ENCODE measurements around the gene BTN3A1.
"Not testable (repeated sequence)": the region's sequence is repeated elsewhere in the genome, so short reads cannot be mapped to it uniquely, and the experiment has no call there.

BTN3A1 gene

DNA sequence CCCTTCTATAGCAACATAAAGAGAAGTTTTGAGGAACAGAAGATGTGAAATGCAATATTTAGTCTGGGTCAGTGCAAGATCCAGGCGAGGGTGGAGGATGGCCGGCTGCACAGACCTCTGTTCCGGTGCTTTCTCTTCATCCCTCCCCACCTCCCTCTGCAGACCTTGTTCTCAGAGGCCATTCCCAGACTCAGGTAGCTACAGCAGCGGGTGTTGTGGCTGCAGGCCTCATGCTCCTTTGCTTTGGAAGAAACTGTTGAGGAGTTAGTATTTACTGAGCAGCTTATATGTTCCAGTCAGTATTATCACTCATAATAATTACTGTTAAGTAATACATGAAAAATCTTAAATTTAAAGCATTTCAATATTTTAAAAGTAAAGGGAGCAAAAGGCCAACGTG is 39.9 kb downstream of the BTN3A1 start:
- no peak for DNase-seq (ENCODE audit: low spot score)

GRCh38 chr6:26445934-26446667 is 44.0 kb downstream of the BTN3A1 start:
- DNase-seq (ENCODE audit: low spot score), result peak; percentile 69

- no peak for DNase-seq (ENCODE audit: low spot score)
Measured at GRCh38 chr6:26447257-26447656, 45.2 kb downstream of the BTN3A1 start.

- DNase-seq (ENCODE audit: low spot score), result no peak
Measured at GRCh38 chr6:26450240-26450639, 48.2 kb downstream of the BTN3A1 start.

DNA sequence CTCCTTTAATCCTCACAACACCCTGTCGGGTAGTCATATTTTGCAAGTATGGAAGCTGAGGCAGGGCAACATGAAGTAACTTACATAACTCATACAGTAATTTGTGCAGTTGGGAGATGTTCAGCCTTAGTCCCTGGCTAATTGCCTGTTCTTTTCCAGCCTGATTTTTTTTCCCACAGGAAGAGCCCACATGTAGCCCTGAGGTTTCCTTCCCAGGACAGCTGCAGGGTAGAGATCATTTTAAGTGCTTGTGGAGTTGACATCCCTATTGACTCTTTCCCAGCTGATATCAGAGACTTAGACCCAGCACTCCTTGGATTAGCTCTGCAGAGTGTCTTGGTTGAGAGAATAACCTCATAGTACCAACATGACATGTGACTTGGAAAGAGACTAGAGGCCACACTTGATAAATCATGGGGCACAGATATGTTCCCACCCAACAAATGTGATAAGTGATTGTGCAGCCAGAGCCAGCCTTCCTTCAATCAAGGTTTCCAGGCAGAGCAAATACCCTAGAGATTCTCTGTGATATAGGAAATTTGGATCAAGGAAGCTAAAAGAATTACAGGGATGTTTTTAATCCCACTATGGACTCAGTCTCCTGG is 50.7 kb downstream of the BTN3A1 start:
- DNase-seq (ENCODE audit: low spot score), result no peak

DNA sequence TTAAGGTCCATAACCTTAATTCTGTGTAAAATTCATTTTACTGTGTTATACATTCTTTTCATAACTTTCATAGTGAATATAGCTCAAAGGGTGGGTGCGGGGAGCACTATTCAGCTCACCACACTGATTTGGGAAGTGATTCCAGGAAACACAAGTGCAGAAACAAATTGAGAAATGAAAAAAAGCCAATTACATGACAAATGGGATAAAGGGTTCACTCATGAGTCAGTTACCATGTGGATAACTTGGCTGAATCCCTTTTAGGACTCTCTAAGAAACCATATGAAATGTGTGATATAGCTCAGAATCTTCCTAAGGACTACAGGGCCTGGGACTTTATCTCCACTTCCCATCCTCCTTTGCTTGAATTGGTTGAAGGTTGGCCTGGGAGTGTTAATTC is 52.6 kb downstream of the BTN3A1 start:
- DNase-seq (ENCODE audit: low spot score), result no peak

- no peak for DNase-seq (ENCODE audit: low spot score)
Measured at GRCh38 chr6:26455357-26455970, 53.4 kb downstream of the BTN3A1 start.

- DNase-seq (ENCODE audit: low spot score), result no peak
Measured at GRCh38 chr6:26457264-26457805, 55.3 kb downstream of the BTN3A1 start.

GRCh38 chr6:26457806-26458688 is 56.0 kb downstream of the BTN3A1 start, which contains the start of gene BTN2A1:
Gene BTN2A1 (plus strand): TSS chr6:26457955. CDS start chr6:26458637, 682 bp downstream.
- peak; percentile 90 for DNase-seq (ENCODE audit: low spot score)

- DNase-seq (ENCODE audit: low spot score), result no peak
Measured at GRCh38 chr6:26459023-26459810, 57.1 kb downstream of the BTN3A1 start.

- DNase-seq (ENCODE audit: low spot score), result not testable (repeated sequence)
Measured at GRCh38 chr6:26461353-26461752, 59.3 kb downstream of the BTN3A1 start.

DNA sequence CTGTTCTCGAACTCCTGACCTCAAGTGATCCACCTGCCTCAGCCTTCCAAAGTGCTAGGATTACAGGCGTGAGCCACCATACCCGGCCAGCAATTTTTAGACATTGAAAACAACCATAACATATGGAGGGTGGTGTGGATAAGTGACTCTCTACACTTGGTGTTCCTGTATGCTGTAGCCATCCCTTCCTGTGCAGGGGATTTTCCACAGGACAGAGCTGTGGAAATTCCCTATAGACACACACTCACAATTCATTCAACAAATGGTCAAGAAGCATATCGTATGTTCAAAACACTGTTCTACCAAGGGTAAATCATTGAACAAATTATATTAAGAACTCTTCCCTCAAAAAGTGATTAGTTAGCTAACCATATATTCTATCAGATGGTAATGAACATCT is 61.9 kb downstream of the BTN3A1 start:
- no peak for DNase-seq (ENCODE audit: low spot score)

DNA sequence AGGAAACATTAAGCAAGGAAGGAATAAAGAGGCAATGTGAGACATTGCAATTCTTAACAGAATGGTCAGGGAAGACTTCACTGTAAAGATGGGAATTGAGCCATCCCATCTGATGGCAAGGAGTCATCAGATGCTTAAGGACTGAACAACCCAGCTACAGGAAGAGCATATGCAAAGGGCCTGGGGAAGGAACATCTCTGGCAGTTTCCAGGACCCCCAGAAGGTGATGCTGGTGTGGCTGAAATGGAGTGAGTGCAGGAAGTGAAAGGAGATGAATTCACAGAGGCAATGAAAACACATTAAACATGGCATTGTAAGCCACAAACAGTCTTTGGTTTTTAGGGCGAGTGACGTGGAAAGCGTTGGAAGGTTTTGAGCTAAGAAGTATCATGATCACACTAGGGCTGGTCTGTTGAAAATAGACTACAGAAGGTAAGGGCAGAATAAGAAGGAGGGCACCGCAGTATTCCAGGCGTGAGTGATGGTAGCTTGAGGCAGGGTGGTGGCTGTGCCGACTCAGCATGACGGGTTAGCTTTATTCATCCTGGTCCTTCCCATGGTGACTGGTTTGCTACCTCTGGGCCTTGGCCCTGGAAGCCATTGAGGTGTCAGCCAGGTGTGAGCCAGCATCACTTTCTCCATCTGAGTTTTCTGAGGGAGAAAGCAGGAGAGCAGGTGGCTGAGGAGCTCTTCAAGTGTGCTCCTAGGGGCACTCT is 62.5 kb downstream of the BTN3A1 start:
- DNase-seq (ENCODE audit: low spot score), result no peak

Data from activated CD4-positive, alpha-beta T cell treated with anti-CD3 and anti-CD28 coated beads, Interleukin-2, Interleukin-4, amounts not matched to agents 100 ng/mL and 50 ng/mL, durations not matched to agents 16 hours and 8 hours (primary cell).